K562 (cell line): ENCODE measurements around the gene MDM4. TPM values are rescaled to one million over a fixed set of nuclear protein-coding genes. Genes with fewer than 3 reads are reported as not detected.

Experiments used
- ATAC-seq: fragments of 200-7000 bp; cut with Tn5 transposase; 3 replicates; pipeline ENCODE4 v1.9.1; 2020; ENCODE audit warnings: moderate library complexity
- BruUV-seq: library from RNA; stranded (reverse); fragments of 400-500 nt; replicated peaks from 2 replicates; lab custom pipeline; 2021; lab: Mats Ljungman, UMichigan
- CTCF ChIA-PET: fragments of 300-600 bp; formaldehyde crosslinking; extraction: SDS; loops from one replicate; lab custom pipeline; 2021; ENCODE audit warnings: low intra/inter-chr PET ratio; lab: Yijun Ruan, JAX
- POLR2A ChIA-PET: fragments of 300-600, 350-650 bp; sonication (Branson Sonifier 250); formaldehyde crosslinking; extraction: SDS; loops from one replicate; lab custom pipeline; 2021; ENCODE audit warnings: antibody characterized with exemption, inconsistent platforms; lab: Yijun Ruan, JAX
- DNase-seq, 4 experiments: peaks; one replicate each; pipeline versions ENCODE4 v3.0.0 to v3.0.0-alpha.2; 2011 to 2018; ENCODE audit warnings: low spot score in 3 of 4, mixed read lengths in 3 of 4; ENCODE audit errors: extremely low read depth in 1 of 4
- FAIRE-seq: peaks from 2 replicates; lab custom pipeline; 2011; peaks lifted over from hg19 to GRCh38; lab: Jason Lieb, UNC
- H2AFZ ChIP-seq: 2 replicates; pipeline ENCODE4 v1.6.0; 2011; ENCODE audit warnings: low read depth, low read length, control low read depth, inconsistent platforms
- H3K27ac ChIP-seq: fragments of 200-600 bp; 3 replicates; pipeline ENCODE4 v1.8.0; 2011; ENCODE audit warnings: low read depth, mild to moderate bottlenecking, control low read depth, inconsistent platforms, low read length, moderate library complexity, mixed read lengths; ENCODE audit errors: extremely low read depth
- H3K27me3 ChIP-seq, 2 experiments: fragments of 300-600 bp in 1 of 2; 2 replicates in 1 of 2; 3 replicates in 1 of 2; pipeline versions ENCODE4 v1.6.0 to v1.8.0; 2011; ENCODE audit warnings: inconsistent platforms in 2 of 2, low read length in 2 of 2, mild to moderate bottlenecking in 1 of 2, mixed read lengths in 1 of 2, moderate library complexity in 1 of 2; ENCODE audit not compliant: control insufficient read depth in 2 of 2, insufficient read depth in 2 of 2
- H3K36me3 ChIP-seq: fragments of 300-600 bp; 3 replicates; pipeline ENCODE4 v1.8.0; 2011; ENCODE audit warnings: mild to moderate bottlenecking, low read length, inconsistent platforms; ENCODE audit not compliant: control insufficient read depth, insufficient read depth
- H3K4me1 ChIP-seq, 2 experiments: fragments of 200-600 bp in 1 of 2; replicated peaks in 1 of 2; 2 replicates in 1 of 2; 3 replicates in 1 of 2; pipeline versions ENCODE4 v1.5.1 to v1.8.0; 2011; ENCODE audit warnings: inconsistent platforms in 2 of 2, low read length in 2 of 2, mild to moderate bottlenecking in 1 of 2, mixed read lengths in 1 of 2, moderate library complexity in 1 of 2; ENCODE audit not compliant: control insufficient read depth in 2 of 2, insufficient read depth in 2 of 2
- H3K4me2 ChIP-seq: 2 replicates; pipeline ENCODE4 v1.6.1; 2011; ENCODE audit warnings: low read length, control low read depth, inconsistent platforms, mixed read lengths; ENCODE audit not compliant: insufficient read depth
- H3K4me3 ChIP-seq: fragments of 200-600 bp; sonication (generic), shearing (Covaris generic); 2 replicates; pipeline ENCODE4 v1.5.1; 2016; ENCODE audit warnings: control low read depth, inconsistent platforms
- H3K79me2 ChIP-seq: fragments of 200-600 bp; 3 replicates; pipeline ENCODE4 v1.8.0; 2011; ENCODE audit warnings: low read length, inconsistent platforms; ENCODE audit not compliant: control insufficient read depth, insufficient read depth
- H3K9ac ChIP-seq, 2 experiments: 2 replicates each; pipeline versions ENCODE4 v1.6.0 to v1.6.1; 2011; ENCODE audit warnings: low read depth in 2 of 2, low read length in 2 of 2, control low read depth in 1 of 2, inconsistent platforms in 1 of 2, mild to moderate bottlenecking in 1 of 2, mixed read lengths in 1 of 2; ENCODE audit not compliant: insufficient read depth in 1 of 2
- H3K9me1 ChIP-seq: one replicate; pipeline ENCODE4 v1.6.0; 2011; ENCODE audit warnings: inconsistent platforms, mild to moderate bottlenecking, low read length, moderate library complexity; ENCODE audit not compliant: control insufficient read depth, insufficient read depth
- H3K9me3 ChIP-seq: replicated peaks from 2 replicates; pipeline ENCODE4 v1.5.1; 2011; ENCODE audit warnings: low read depth, low read length, inconsistent platforms; ENCODE audit not compliant: control insufficient read depth, insufficient read depth
- H4K20me1 ChIP-seq: replicated peaks from 2 replicates; pipeline ENCODE4 v1.6.1; 2011; ENCODE audit warnings: low read length, inconsistent platforms, mixed read lengths; ENCODE audit not compliant: control insufficient read depth, insufficient read depth
- EP400 ChIP-seq: fragments of 450-650 bp; IDR thresholded peaks from 2 replicates; pipeline ENCODE4 v1.6.1; 2017; ENCODE audit warnings: antibody characterized with exemption, mild to moderate bottlenecking, moderate library complexity
- GTF2A2 ChIP-seq: IDR thresholded peaks from 2 replicates; pipeline ENCODE4 v1.6.1; 2016; ENCODE audit warnings: mild to moderate bottlenecking, missing genetic modification characterization, missing compliant biosample characterization
- HBP1 ChIP-seq: fragments of 450-650 bp; formaldehyde crosslinking; IDR thresholded peaks from 2 replicates; pipeline ENCODE4 v1.4.0; 2022; ENCODE audit warnings: missing genetic modification characterization
- KAT7 ChIP-seq: sonication (generic); formaldehyde crosslinking; IDR thresholded peaks from 2 replicates; pipeline ENCODE4 v1.8.0; 2022; ENCODE audit warnings: missing genetic modification reagents, mild to moderate bottlenecking, borderline replicate concordance
- NR1H2 ChIP-seq: sonication (generic); formaldehyde crosslinking; IDR thresholded peaks from 2 replicates; pipeline ENCODE4 v1.4.0; 2020; ENCODE audit warnings: mild to moderate bottlenecking, missing genetic modification reagents
- REST ChIP-seq, 2 experiments: fragments of 450-650 bp; formaldehyde crosslinking in 1 of 2; IDR thresholded peaks; 2 replicates each; pipeline versions ENCODE4 v1.4.0 to v1.6.1; 2014 to 2020; ENCODE audit warnings: mild to moderate bottlenecking in 2 of 2, borderline replicate concordance in 1 of 2, low read depth in 1 of 2
- SP2 ChIP-seq: IDR thresholded peaks from 2 replicates; pipeline ENCODE4 v1.6.1; 2011; ENCODE audit warnings: mild to moderate bottlenecking, low read depth, low read length, moderate library complexity; ENCODE audit not compliant: poor library complexity, severe bottlenecking; ENCODE audit errors: extremely low read depth
- ZBTB43 ChIP-seq: sonication (generic); formaldehyde crosslinking; IDR thresholded peaks from 2 replicates; pipeline ENCODE4 v1.8.0; 2023; ENCODE audit warnings: mild to moderate bottlenecking, missing genetic modification reagents
- WGBS: fragments of 100-300 bp; shearing (Covaris generic); methylation state at CpG from one replicate; pipeline ENCODE4 v1.1.6; 2016; ENCODE audit warnings: low coverage, mixed read lengths; ENCODE audit not compliant: insufficient coverage; ENCODE audit errors: missing lambda C conversion rate; 5-methylcytosine and 5-hydroxymethylcytosine counted together
- in situ Hi-C: fragments of 300-500 bp; cut with MboI; formaldehyde crosslinking; loops from 4 replicates; pipeline ENCODE4 v1.15.0; 2018; ENCODE audit warnings: inconsistent platforms, mixed read lengths
- intact Hi-C: fragments of 100-400 bp; cut with micrococcal nuclease; formaldehyde crosslinking; loops from 2 replicates; pipeline ENCODE4 v1.14.2; 2022
- polyA plus RNA-seq, 8 experiments: library from polyadenylated mRNA; depleted of rRNA in 4 of 8; stranded (reverse) in 5 of 8; unstranded in 3 of 8; fragments of >200 nt; fragmentation: Nextera tagmentation in 2 of 8; fragmentation: Illumina TruSeq in 1 of 8; extraction: Ambion mirVana in 2 of 8; extraction: Trizol in 1 of 8; gene quantifications; 2 replicates each; pipeline versions ENCODE4 v1.2.1 to v1.2.3, GENCODE V29; 2011 to 2014; ENCODE audit warnings: inconsistent platforms in 1 of 8, missing spikeins in 1 of 8
- total RNA-seq, 7 experiments: library from RNA; depleted of rRNA in 6 of 7; stranded (reverse); fragments of >200 nt in 6 of 7; fragmentation: Illumina TruSeq in 2 of 7; extraction: Trizol in 2 of 7; gene quantifications; 2 replicates each; pipeline versions ENCODE4 v1.2.1 to v1.2.3, GENCODE V29; 2011 to 2021; ENCODE audit warnings: low replicate concordance in 1 of 7

Gene MDM4
- total and polyA plus RNA-seq, 9 of the 15 experiments (the other 6 are each of a cell fraction or from before 2014, with no cell fraction given): 3.3 to 61.7 (median 21.2) TPM

GRCh38 chr1:204506201-204506968 lies 9.8 kb upstream of the MDM4 start:
- Histone ChIP-seq H3K9me3 (no peaks in the 10 kb centered on the region), H3K9ac (peak overlapping the region; percentile 76 to 90), H3K4me1 (peaks cover 0 to 6% of the 10 kb centered on the region in 2 experiments; a peak in 2 of 5 replicates), H3K36me3 (no peaks in the 10 kb centered on the region), H2AFZ (peak overlapping the region; percentile 94), H3K27me3 (no peaks in the 10 kb centered on the region), H3K9me1 (no peaks in the 10 kb centered on the region), H3K27ac (peak overlapping the region; percentile 91), H3K4me3 (peak overlapping the region; percentile 46), H3K4me2 (peak overlapping the region; percentile 97), H4K20me1 (no peaks in the 10 kb centered on the region), H3K79me2 (no peaks in the 10 kb centered on the region)
- intact Hi-C loops: loop anchor here (2.0 to 10.0 kb wide), 3 partner anchors 58 to 642 kb away; partner anchors contain the start of genes PPP1R15B and SNRPE
- CTCF ChIA-PET: interaction anchor here (0.5 to 1.5 kb wide), 2 partner anchors 301 to 1217 kb away, joined by 3 read pairs; no protein-coding TSS in a partner anchor
- no peak for FAIRE-seq
- 0% methylated on average over 27 of the region's 27 CpGs for WGBS
- peak; percentile 61 to 94 (median 72) for DNase-seq
- peak; percentile 86 for ATAC-seq
- POLR2A ChIA-PET: interaction anchor here (0.6 to 4.5 kb wide), 11 partner anchors 10 to 258 kb away, joined by 3 to 106 read pairs (median 4); partner anchors contain the start of gene MDM4
- BruUV-seq: no TSS peak
- in situ Hi-C loops: loop anchor here (10.0 kb wide), 1 partner anchor 332 kb away; no protein-coding TSS in a partner anchor
- TF ChIP-seq ZBTB43 (no peak; the same call in 1 of the 2 replicates), KAT7 (peak; percentile 17; the same call in 1 of the 2 replicates), NR1H2 (no peak; the same call in 1 of the 2 replicates), REST (IDR thresholded peaks at IDR 0.05; ENCODE audit: borderline replicate concordance) (no peak), REST (CRISPR knock-in tag; IDR thresholded peaks at IDR 0.05; ENCODE audit: low read depth) (no peak), GTF2A2 (tag) (0 out of 2 replicates have a peak, but pooled peaks have one; percentile 36), HBP1 (CRISPR knock-in tag) (peak; percentile 49; the same call in 1 of the 2 replicates), SP2 (no peak), EP400 (peak; percentile 7; the same call in 1 of the 2 replicates)
